ENCODE measurements around the gene SDF2L1. TPM values are rescaled to one million over a fixed set of nuclear protein-coding genes. Genes with fewer than 3 reads are reported as not detected.

The SDF2L1 gene
- total and polyA plus RNA-seq, 9 of the 15 experiments (the other 6 are each of a cell fraction or from before 2014, with no cell fraction given): 15.1 to 989 (median 124) TPM

- TF ChIP-seq PBX2 (CRISPR knock-in tag; IDR thresholded peaks at IDR 0.05; ENCODE audit: low read depth) (no peak), PBX2 (tag; conservative IDR thresholded peaks at IDR 0.05; ENCODE audit: low read depth) (no peak), FOXO4 (CRISPR knock-in tag; IDR thresholded peaks at IDR 0.05) (no peak), HMGN3 (IDR thresholded peaks at IDR 0.05; ENCODE audit: borderline replicate concordance, extremely low read depth, insufficient read length, low read depth, low read length) (no peak), CTCF (IDR thresholded peaks at IDR 0.05 in 2 of 3, conservative IDR thresholded peaks at IDR 0.05 in 1 of 3; ENCODE audit: insufficient read depth in 2 of 3, low read depth in 1 of 3, low read length in 3 of 3) (peak in 1 of 3 experiments; percentile 47; a peak in 2 of 6 replicates), RERE (CRISPR knock-in tag; IDR thresholded peaks at IDR 0.05; ENCODE audit: borderline replicate concordance) (no peak), JUND (IDR thresholded peaks at IDR 0.05; ENCODE audit: borderline replicate concordance, low read depth, low read length) (peak; percentile 6; the same call in 1 of the 2 replicates), JUND (tag; IDR thresholded peaks at IDR 0.05; ENCODE audit: borderline replicate concordance, low read depth, low read length) (no peak), POLR2AphosphoS2 (IDR thresholded peaks at IDR 0.05; ENCODE audit: low read length) (peak; percentile 81), MAZ (CRISPR knock-in tag; conservative IDR thresholded peaks at IDR 0.05 in 1 of 2, IDR thresholded peaks at IDR 0.05 in 1 of 2) (no peak), THAP7 (CRISPR knock-in tag; IDR thresholded peaks at IDR 0.05) (no peak), GTF2F1 (IDR thresholded peaks at IDR 0.05; ENCODE audit: low read depth, low read length) (peak; percentile 60; the same call in 1 of the 2 replicates), HIVEP1 (CRISPR knock-in tag; IDR thresholded peaks at IDR 0.05) (no peak)
These were observed 13.5 kb upstream of the SDF2L1 start (continued) for GRCh38 chr22:21628386-21629254.
